GM18526 (cell line): Measurements from ENCODE around the gene NME2.

Source experiments
- POLR2A ChIP-seq: IDR thresholded peaks from 3 replicates; pipeline ENCODE4 v1.6.1; 2011; ENCODE audit not compliant: insufficient read length; ENCODE audit errors: extremely low read depth

NME2 gene

DNA sequence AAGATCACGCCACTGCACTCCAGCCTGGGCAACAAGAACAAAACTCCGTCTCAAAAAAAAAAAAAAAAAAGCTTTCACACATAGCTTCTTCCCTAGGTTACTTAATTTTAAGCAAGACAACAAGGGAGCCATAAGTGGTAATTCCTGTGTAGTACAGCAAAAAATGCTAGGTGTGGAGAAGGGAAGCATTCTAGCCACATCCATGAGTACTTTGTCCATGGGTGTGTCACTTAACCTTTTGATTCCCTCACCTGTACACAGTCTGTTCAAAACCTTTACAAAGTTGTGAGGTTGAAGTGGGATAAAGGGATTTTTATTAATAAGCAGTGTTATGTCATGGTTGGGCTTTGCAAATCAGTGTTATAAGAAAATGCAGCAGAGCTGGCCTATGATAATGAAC, 4.5 kb downstream of the NME2 start:
- no peak for TF ChIP-seq POLR2A

DNA sequence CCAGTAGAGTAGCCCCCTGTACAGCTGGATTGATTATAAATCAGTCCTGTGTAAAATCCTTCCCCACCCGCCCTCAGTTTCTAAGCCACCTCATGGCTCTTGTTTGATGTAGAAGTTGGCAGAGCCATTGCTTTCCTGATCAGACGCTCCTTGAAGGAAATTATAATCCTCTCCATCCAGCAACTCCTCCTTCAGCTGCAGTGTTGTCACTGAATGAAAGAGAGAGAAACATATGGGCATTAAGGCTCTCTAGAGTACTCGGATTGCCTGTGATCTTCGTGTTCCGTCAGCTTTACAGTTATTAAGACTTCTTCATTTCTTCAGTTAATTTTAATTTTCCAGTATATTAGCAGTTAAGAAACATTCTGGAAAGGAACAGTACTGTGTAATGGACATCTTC, 14.3 kb downstream of the NME2 start:
- no peak for TF ChIP-seq POLR2A

DNA sequence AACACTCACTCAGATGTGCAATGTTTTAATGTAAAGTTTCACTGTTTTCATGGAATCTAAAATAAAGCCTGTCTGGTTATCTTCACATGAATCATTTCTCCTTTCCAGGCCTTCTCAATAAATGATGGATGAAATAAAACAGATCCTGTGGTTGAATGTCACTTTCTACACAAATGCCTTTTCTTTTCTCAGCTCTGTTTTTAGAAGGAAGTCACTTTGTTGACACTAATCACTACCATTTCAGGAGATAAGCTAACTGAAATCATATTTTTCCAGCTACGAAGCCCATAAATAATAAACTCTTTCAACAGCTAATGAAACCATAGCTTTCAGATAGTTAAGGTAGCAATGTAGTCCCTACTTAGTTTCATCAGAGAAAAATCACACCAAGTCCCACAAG, 17.9 kb downstream of the NME2 start:
- no peak for TF ChIP-seq POLR2A

DNA sequence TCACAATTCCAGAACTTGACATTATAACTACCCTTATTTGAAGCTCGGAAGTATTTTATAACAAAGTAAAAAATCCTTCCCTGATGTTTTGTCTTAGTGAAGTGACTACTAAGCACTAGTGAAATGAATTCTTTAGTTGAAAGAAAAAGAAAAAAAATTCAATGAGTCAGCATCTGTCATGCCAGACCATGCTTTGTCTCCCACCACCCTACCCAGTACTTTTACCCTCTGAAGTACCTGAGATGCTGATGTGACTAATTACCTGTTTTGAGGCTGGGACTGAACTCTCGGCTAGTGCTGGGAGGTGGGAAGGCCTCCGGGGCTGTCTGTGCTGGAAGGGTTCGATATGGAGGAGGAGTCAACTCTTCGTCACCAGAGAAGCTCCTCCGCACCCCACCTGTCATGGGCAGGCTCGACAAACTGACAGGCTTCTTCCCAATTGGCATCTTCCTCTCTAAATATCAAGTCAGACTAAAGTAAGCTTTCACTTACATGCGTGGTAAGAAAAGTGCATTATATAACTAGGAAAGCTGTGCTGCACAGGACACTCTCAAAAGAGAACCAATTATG, 19.6 kb downstream of the NME2 start:
- no peak for TF ChIP-seq POLR2A

DNA sequence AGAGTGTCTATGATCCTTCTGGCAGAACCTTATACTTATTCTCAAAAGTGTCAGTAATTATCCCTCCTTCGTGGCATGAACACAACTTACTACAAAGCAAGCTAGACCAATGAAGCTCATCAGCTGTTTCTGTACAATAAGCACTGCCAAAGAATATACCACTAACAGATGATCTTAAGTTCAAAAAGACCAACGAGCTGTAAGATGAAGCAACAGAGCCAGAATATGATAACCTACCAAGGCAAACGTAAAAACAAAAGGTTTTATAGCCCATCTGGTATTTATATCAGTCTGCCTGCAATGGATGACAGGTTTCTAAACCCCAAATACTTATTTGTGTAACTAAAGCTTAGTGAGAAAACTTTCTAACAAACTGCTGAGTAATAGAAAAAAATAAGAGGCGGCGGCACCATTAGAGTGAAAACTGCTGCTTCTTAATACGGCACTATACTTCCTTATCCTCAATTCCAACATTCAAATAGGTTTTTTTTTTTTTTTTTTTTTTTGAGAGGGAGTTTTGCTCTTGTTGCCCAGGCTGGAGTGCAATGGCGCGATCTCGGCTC, 22.1 kb downstream of the NME2 start:
- TF ChIP-seq POLR2A: no peak

DNA sequence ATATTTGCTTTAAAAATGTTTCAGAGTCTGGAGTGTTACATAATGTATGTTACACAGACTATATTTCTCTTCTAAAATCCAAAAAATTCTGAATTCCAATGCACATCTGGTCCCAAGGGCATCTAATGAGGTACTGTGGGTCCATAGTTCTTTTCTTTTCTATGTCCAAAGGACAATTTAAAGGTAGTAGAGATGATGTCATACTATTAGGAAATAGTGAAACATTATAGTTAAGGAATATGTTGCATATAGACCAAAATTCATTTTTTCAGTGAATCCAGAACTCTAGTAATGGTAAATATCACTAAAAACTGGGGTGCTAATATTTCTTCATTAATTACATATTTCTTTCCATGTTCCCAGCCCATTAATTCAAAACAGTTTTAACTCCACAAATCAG, 23.0 kb downstream of the NME2 start:
- TF ChIP-seq POLR2A: no peak

DNA sequence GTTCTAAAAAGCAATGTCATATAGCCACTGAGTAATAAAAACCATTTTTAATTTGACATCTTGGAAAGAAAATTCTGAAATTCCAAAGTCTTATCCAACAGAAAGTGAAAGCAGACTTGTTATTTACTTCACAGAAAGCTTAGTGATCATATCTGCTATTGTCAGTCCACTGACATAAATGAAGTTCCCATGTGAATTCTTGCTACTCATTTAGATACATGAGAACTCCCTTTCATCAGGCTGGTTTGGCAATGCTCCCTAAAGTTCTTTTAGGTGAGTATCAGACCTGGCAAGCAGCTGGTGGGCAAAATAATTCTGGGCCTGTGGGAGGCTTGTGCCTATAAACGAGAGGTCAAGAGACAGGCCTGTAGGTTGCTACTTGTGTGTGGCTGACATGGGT, 23.4 kb downstream of the NME2 start:
- no peak for TF ChIP-seq POLR2A

DNA sequence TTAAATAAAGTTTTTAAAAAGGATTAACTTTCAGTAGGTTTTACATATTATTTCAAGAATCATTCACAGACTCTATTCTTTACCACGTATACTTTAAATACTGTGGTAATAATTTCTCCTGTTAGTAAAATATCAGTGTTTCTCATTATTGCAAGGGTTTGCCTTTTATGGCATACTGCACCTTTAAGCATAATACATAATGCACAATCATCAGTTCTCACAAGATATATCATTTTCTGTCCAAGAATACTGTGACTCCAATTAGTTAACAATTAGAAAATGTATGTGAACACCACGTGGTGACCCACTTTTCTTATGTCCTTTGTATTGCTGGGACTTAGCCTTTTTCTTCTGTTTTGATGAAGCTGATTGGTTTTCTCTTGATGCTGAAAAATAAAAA, 25.7 kb downstream of the NME2 start:
- TF ChIP-seq POLR2A: no peak

DNA sequence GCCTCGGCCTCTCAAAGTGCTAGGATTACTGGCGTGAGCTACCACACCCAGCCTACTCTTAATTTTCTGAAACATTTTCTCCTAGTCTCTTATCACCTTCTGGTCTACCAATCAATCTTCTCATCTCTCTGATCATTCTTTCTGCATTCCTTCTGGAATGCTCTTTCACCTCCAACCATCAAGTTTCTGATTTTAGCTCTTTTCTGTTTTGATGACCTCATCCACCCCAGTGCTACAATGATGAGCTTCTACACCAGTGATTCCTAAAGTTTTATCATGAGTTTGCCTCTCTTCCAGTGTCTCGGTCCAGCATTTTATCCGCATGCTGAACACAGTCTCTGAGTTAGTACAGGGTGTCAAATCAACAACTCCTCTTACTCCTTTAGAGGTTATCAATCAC, 31.5 kb downstream of the NME2 start:
- no peak for TF ChIP-seq POLR2A

DNA sequence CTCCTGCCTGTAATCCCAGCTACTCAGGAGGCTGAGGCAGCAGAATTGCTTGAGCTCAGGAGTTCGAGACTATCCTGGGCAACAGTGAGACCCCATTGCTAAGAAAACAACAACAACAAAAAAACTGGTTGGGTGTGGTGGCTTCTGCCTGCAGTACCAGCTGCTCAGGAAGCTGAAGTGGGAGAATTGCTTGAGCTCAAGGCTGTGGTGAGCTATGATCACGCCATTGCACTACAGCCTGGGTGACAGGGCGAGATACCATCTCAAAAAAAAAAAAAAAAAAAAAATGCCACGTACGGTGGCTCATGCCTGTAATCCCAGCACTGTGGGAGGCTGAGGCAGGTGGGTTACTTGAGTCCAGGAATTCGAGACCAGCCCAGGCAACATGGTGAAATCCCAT, 34.1 kb downstream of the NME2 start:
- no peak for TF ChIP-seq POLR2A

DNA sequence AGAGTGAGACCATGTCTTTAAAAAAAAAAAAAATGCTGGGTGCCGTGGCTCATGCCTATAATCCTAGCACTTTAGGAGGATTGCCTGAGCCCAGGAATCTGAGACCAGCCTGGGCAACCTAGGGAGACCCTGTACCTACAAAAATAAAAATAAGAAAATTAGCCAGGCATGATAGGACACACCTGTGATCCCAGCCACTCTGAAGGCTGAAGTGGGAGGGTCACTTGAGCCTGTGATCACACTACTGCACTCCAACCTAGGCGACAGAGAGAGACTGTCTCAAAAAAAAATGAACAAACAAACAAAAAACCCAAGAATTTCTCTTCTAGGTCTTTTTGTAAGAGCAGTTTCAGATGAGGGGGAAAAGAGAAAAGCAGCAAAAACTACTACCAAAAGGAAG, 34.6 kb downstream of the NME2 start:
- TF ChIP-seq POLR2A: no peak

DNA sequence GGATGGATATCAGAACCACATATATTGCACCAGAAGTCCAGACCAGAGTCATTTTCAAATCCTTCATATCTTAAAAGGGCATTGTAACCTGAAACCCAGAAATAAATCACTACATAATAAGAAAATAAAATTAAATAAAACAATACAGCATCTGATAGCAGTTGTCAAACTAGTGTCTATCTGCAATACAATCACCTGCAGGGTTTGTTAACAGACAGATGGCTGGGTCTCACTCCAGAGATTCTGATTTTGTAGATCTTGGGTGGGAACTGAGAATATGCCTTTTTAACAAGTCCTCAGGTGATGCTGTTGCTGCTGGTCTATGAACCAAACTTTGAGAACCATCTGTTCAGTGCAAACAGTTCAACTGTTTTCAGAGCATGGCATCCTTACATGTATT, 37.6 kb downstream of the NME2 start:
- no peak for TF ChIP-seq POLR2A

DNA sequence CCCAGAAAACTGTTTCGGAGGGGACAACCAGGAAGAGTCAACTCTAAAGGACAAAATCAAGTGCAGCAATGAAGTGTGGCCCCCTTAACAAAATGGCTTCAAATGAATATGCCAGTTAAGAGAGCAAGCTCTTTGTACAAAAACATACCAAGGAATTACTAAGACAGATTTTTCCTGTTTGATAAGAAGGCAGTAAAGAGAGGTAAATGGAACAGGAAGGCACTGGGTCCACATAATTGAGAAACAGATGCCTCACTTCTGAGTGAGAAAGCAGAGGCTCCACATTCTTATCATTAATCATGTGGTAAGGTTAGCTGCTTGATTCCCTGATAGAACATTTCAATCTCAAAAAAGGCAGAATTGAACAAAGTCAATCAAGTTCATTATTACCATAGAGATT, 48.7 kb downstream of the NME2 start:
- TF ChIP-seq POLR2A: no peak

DNA sequence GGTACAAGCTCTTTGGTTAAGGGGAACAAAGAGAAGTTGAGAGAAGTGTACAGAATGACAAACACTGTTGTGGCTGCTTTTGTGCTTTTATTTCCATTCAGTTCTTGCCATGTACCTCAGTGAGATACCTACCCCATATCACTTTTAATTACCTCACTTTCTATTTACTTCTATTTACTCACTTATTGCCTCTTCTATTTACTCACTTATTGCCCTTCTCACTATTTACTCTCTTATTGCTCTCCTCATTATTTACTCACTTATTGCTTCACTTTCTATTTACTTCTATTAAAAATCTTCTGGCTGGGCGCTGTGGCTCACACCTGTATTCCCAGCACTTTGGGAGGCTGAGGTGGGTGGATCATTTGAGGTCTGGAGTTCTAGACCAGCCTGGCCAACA, 51.7 kb downstream of the NME2 start:
- TF ChIP-seq POLR2A: no peak

DNA sequence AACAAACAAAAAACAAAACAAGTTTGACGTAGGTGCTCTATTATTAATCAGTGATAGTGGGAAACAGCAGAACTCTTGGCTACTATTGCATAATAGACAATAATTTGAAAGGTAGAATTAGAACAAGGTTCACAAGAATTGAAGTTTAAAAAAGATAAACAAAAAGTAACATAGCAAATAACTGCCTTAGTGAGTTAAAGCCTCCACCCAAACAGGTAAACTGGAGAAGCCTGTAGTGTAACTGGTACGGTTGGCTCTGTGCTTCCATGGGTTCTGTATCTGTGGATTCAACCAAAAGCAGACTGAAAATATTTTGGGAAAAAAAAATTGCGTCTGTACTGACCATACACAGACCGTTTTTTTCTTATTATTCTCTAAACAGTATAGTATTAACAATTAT, 55.1 kb downstream of the NME2 start:
- TF ChIP-seq POLR2A: no peak
